Ramos (cell line): ENCODE data around the gene DAZAP2.
"Not testable (repeated sequence)": the region's sequence is repeated elsewhere in the genome, so short reads cannot be mapped to it uniquely, and the experiment has no call there.

Experiments used
- in situ Hi-C: fragments of 300-500 bp; cut with MboI; formaldehyde crosslinking; loops from one replicate; pipeline ENCODE4 v1.14.3; 2022; ENCODE audit warnings: low sequenced_read_pairs; ENCODE audit not compliant: unreplicated experiment

The DAZAP2 gene

DNA sequence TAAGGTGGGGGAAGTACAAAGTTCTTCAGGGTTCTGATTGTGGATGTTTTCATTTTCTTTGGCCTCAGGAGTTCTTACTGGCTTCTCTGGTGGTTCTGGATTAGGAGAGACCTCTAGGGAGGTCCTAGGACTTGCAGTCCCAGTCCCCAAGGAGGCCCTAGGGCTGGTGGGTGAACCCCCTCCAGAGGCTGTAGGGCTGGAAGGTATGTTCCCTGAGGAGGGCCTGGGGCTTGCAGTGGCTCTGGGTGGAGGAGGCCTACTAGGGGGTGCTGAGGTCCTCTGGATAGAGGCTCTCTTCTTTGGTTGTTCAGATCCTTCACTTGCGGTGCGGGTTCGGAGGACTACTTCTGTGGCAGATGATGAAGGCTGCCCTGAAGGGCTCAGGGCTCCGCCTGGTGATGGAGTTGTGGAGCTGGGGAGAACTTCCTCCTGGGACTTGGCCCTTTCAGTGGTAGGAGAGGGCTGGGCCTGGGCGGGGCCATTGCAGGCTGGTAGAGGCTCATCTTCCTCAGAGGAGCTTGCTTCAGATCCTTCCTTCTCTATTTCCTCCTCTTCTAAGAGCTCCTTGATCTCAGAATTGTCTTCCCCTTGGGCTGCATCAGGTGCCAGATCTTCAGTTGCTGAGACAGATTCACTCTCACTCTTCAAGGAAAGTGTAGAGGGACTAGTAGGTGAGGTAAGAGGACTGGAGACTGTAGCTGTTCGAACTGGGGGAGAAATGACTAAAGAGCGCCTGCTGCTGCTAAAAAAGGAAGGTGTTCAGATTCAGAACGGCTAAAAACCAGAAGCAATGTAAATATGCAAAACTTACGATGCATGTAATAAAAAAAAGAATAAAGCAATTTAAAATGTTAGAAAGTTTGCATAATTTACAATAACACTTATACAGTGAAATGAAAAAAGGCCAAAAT, 53.2 kb downstream of the DAZAP2 start:
- in situ Hi-C loops = not testable (repeated sequence)
